ENCODE measurements around the gene SH2D7. TPM values are rescaled to one million over a fixed set of nuclear protein-coding genes. Genes with fewer than 3 reads are reported as not detected.

The SH2D7 gene
- total RNA-seq, 1 experiment from 2014 or later, result not detected

DNA sequence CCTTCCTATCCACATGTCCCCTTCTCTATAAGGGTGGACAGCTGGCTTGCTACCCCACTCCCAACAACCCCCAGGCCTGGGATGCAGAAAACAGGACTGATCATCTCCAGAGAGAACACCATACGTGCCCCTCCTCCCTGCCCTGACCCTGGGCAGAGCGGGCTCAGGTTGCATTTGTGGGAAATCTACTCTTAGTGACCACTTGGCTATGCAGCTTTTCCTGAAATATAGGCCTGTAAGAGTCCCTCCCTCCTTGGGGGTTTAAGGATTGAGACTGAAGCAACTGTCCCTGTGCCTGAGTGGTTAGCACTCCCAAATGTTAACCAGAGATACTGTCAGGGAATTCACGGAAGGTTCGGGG, 11.7 kb downstream of the SH2D7 start:
- TF ChIP-seq, protein P1, sequence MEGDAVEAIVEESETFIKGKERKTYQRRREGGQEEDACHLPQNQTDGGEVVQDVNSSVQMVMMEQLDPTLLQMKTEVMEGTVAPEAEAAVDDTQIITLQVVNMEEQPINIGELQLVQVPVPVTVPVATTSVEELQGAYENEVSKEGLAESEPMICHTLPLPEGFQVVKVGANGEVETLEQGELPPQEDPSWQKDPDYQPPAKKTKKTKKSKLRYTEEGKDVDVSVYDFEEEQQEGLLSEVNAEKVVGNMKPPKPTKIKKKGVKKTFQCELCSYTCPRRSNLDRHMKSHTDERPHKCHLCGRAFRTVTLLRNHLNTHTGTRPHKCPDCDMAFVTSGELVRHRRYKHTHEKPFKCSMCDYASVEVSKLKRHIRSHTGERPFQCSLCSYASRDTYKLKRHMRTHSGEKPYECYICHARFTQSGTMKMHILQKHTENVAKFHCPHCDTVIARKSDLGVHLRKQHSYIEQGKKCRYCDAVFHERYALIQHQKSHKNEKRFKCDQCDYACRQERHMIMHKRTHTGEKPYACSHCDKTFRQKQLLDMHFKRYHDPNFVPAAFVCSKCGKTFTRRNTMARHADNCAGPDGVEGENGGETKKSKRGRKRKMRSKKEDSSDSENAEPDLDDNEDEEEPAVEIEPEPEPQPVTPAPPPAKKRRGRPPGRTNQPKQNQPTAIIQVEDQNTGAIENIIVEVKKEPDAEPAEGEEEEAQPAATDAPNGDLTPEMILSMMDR (IDR thresholded peaks at IDR 0.05; ENCODE audit: unreplicated experiment), result no peak
- no peaks in the 10 kb centered on the region for H3K27me3 Mint-ChIP-seq (ENCODE audit: insufficient read depth, unreplicated experiment)
- H3K4me1 Mint-ChIP-seq (ENCODE audit: insufficient read depth, unreplicated experiment), result no peaks in the 10 kb centered on the region
- no peak for DNase-seq (ENCODE audit: unreplicated experiment)
- no TSS peak for BruUV-seq (replicated peaks)
- H3K4me3 Mint-ChIP-seq (ENCODE audit: unreplicated experiment), result no peak overlapping the region
- H3K27ac Mint-ChIP-seq (ENCODE audit: low read depth, unreplicated experiment), result no peak overlapping the region
- POLR2A ChIA-PET, result no interaction called here
- intact Hi-C loops (cut with micrococcal nuclease), result no loop called here
- H3K36me3 Mint-ChIP-seq (ENCODE audit: insufficient read depth, unreplicated experiment), result no peaks in the 10 kb centered on the region
- CTCF ChIA-PET, result interaction anchor here (1.0 to 12.7 kb wide), 3 partner anchors 137 to 145 kb away, joined by 3 to 289 read pairs (median 3); no protein-coding TSS in a partner anchor
- no peaks in the 10 kb centered on the region for H3K9me3 Mint-ChIP-seq (ENCODE audit: unreplicated experiment)

DNA sequence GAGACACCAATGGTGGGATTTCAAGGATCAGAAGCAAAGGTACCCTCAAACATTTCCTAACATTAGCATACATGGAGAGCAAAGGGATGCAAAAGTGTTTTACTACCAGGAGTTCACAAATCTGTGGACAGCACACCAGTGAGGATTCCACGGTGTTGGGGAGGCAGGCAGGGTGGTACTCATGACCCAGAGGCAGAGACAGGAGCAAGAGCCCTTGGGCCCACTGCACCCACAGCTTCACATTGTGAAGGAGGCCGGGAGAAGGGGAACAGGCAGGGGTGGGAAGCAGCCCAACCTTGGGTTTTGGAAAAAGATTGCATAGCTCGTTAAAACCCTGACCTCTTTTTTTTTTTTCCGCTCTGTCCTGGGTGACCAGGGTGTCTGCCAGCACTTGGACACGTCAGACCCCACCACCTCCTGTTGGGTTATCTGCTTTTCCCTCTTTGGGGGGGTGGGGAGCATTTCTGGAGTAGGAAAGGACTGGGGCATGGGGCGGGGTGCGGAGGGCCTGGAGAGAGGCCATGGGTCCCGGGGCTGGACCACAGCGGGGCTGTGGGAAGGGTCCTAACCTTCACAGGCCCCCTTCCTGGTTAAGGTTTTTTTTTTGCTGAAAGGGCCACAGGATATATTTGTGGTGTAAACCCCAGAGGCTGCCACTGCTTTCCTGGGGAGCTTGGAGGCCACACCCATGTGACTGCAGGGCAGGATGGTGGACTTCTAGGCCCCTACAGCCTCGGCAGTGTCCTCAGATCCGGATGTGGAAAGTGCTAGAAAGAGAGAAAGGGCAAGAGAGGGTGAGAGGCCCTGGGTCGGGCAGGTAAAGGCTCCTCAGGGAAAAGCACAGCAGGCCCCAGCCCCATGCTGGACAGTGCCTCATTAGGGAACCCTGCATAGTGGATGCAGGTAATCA, 12.5 kb downstream of the SH2D7 start:
- no TSS peak for BruUV-seq (replicated peaks)
- DNase-seq (ENCODE audit: unreplicated experiment), result no peak
- CTCF ChIA-PET, result interaction anchor here (1.0 to 12.7 kb wide), 5 partner anchors 136 to 146 kb away, joined by 3 to 289 read pairs (median 12); no protein-coding TSS in a partner anchor
- H3K9me3 Mint-ChIP-seq (ENCODE audit: unreplicated experiment), result no peaks in the 10 kb centered on the region
- no peaks in the 10 kb centered on the region for H3K4me1 Mint-ChIP-seq (ENCODE audit: insufficient read depth, unreplicated experiment)
- H3K27ac Mint-ChIP-seq (ENCODE audit: low read depth, unreplicated experiment), result no peak overlapping the region
- TF ChIP-seq, protein P1 (IDR thresholded peaks at IDR 0.05; ENCODE audit: unreplicated experiment), result no peak
- POLR2A ChIA-PET, result no interaction called here
- intact Hi-C loops (cut with micrococcal nuclease), result no loop called here
- H3K27me3 Mint-ChIP-seq (ENCODE audit: insufficient read depth, unreplicated experiment), result no peaks in the 10 kb centered on the region
- H3K36me3 Mint-ChIP-seq (ENCODE audit: insufficient read depth, unreplicated experiment), result no peaks in the 10 kb centered on the region
- H3K4me3 Mint-ChIP-seq (ENCODE audit: unreplicated experiment), result no peak overlapping the region

DNA sequence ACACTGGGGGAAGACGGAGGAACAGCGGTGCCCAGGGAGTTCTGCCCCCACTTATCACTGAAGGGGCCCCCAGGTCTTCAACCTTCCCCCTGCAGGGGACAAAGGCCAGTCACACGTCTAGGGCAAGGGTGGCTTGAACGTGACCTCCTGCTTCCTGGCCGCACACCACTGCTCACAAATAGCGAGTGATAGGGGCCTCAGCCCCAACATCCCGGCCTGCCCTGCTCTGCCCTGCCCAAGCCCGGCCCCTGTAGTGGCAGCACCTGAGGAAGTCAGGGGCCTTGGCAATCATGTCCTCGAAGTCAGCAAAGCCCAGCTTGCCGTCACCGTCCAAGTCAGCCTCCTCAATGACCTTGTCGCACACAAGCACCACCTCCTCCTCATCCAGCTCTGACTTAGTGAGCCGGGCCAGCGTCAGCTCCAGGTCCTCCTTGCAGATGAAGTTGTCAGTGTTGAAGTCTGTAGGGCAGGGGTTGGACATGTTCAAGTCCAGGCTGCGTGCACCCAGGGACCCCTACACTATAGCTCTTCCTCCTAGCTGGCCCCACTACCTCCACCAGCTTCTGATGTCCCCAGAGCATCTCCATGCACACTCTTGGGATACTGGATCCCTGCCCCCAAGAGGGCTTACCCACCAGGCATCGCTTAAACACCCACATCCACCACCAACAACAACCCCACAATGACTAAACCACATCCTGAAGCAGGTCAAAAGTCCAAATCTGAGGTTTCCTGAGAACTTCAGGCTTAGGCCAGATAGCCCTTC, 13.3 kb downstream of the SH2D7 start:
- intact Hi-C loops (cut with micrococcal nuclease), result no loop called here
- TF ChIP-seq, protein P1 (IDR thresholded peaks at IDR 0.05; ENCODE audit: unreplicated experiment), result no peak
- no peak for DNase-seq (ENCODE audit: unreplicated experiment)
- no peaks in the 10 kb centered on the region for H3K4me1 Mint-ChIP-seq (ENCODE audit: insufficient read depth, unreplicated experiment)
- H3K4me3 Mint-ChIP-seq (ENCODE audit: unreplicated experiment), result no peak overlapping the region
- no peak overlapping the region for H3K27ac Mint-ChIP-seq (ENCODE audit: low read depth, unreplicated experiment)
- no peaks in the 10 kb centered on the region for H3K9me3 Mint-ChIP-seq (ENCODE audit: unreplicated experiment)
- CTCF ChIA-PET, result interaction anchor here (1.1 to 12.7 kb wide), 3 partner anchors 135 to 146 kb away, joined by 12 to 289 read pairs (median 173); no protein-coding TSS in a partner anchor
- POLR2A ChIA-PET, result no interaction called here
- no peaks in the 10 kb centered on the region for H3K36me3 Mint-ChIP-seq (ENCODE audit: insufficient read depth, unreplicated experiment)
- BruUV-seq (replicated peaks), result no TSS peak
- no peaks in the 10 kb centered on the region for H3K27me3 Mint-ChIP-seq (ENCODE audit: insufficient read depth, unreplicated experiment)

DNA sequence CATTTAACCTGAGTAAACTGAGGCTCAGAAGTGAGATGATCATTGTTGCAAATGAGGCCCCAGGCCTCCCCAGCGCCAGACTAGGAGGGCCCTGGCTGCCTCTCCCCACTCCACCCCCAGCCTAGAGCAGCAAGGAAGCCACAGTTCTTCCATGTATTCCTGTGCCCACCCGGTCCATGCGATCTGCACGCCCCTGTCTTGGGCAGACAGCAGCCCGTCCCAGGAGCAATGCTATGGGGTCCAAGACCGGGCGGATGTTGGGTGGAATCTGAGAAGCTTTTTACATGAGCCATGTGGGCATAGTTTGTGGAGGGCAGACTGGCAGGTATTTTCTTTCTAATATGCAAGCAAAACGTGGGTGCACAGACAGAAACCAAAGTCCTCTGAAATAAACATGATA, 15.1 kb downstream of the SH2D7 start:
- intact Hi-C loops (cut with micrococcal nuclease), result no loop called here
- POLR2A ChIA-PET, result interaction anchor here (0.9 to 1.7 kb wide), 3 partner anchors 14 to 113 kb away, joined by 3 read pairs; no protein-coding TSS in a partner anchor

More for the DNA sequence above, 15.1 kb downstream of the SH2D7 start:
- TF ChIP-seq, protein P1 (IDR thresholded peaks at IDR 0.05; ENCODE audit: unreplicated experiment), result no peak
- Mint-ChIP-seq H3K4me3 (ENCODE audit: unreplicated experiment) (no peak overlapping the region), H3K9me3 (ENCODE audit: unreplicated experiment) (no peaks in the 10 kb centered on the region), H3K4me1 (ENCODE audit: insufficient read depth, unreplicated experiment) (no peaks in the 10 kb centered on the region), H3K27me3 (ENCODE audit: insufficient read depth, unreplicated experiment) (no peaks in the 10 kb centered on the region), H3K27ac (ENCODE audit: low read depth, unreplicated experiment) (no peak overlapping the region), H3K36me3 (ENCODE audit: insufficient read depth, unreplicated experiment) (no peaks in the 10 kb centered on the region)
- CTCF ChIA-PET, result interaction anchor here (0.7 to 12.7 kb wide), 25 partner anchors 10 to 256 kb away, joined by 3 to 289 read pairs (median 5); no protein-coding TSS in a partner anchor
- no peak for DNase-seq (ENCODE audit: unreplicated experiment)
- no TSS peak for BruUV-seq (replicated peaks)

Measured in MCF 10A (cell line).